GM10266 (cell line): ENCODE results near the gene PLEKHJ1.

Source experiments
- DNase-seq: peaks from one replicate; pipeline ENCODE4 v3.0.0; 2012; ENCODE audit errors: extremely low spot score
- CTCF ChIP-seq: IDR thresholded peaks from 2 replicates; pipeline ENCODE4 v1.5.1; 2012; ENCODE audit warnings: mild to moderate bottlenecking, low read depth; ENCODE audit not compliant: control insufficient read depth, insufficient read depth; ENCODE audit errors: missing control alignments

Gene PLEKHJ1

GRCh38 chr19:2231621-2232221 is 4.4 kb downstream of the PLEKHJ1 start:
- no peak for DNase-seq
- TF ChIP-seq CTCF = peak; percentile 20

GRCh38 chr19:2230807-2231533 is 5.2 kb downstream of the PLEKHJ1 start:
- DNase-seq = no peak
- no peak for TF ChIP-seq CTCF

GRCh38 chr19:2230033-2230531 is 6.0 kb downstream of the PLEKHJ1 start:
- DNase-seq = no peak

GRCh38 chr19:2229103-2230032 is 6.8 kb downstream of the PLEKHJ1 start:
- TF ChIP-seq CTCF = no peak
- no peak for DNase-seq

More at GRCh38 chr19:2230033-2230531, 6.0 kb downstream of the PLEKHJ1 start:
- TF ChIP-seq CTCF = no peak

GRCh38 chr19:2228157-2229030 is 7.7 kb downstream of the PLEKHJ1 start:
- no peak for TF ChIP-seq CTCF

GRCh38 chr19:2227415-2228156 is 8.5 kb downstream of the PLEKHJ1 start:
- DNase-seq = peak; percentile 82
- peak; percentile 26 for TF ChIP-seq CTCF

More at GRCh38 chr19:2228157-2229030, 7.7 kb downstream of the PLEKHJ1 start:
- no peak for DNase-seq
